Liver (tissue), 9 donors: Measurements from ENCODE around the gene CZIB. TPM values are rescaled to one million over a fixed set of nuclear protein-coding genes. Genes with fewer than 3 reads are reported as not detected.

ENCODE experiments used
- DNase-seq: peaks from one replicate; pipeline ENCODE4 v3.0.0-alpha.2; 2017; ENCODE audit warnings: low spot score
- H3K27ac ChIP-seq, 2 donors: one replicate each; pipeline ENCODE4 v1.7.0; 2013; ENCODE audit warnings: inconsistent platforms in 2 of 2, low read length in 2 of 2, control low read depth in 1 of 2, low read depth in 1 of 2, mild to moderate bottlenecking in 1 of 2
- H3K27me3 ChIP-seq, 4 donors: one replicate each; pipeline versions ENCODE4 v1.6.1 to v1.7.0; 2013; ENCODE audit warnings: low read length in 3 of 4, inconsistent platforms in 1 of 4, mild to moderate bottlenecking in 1 of 4, moderate library complexity in 1 of 4; ENCODE audit not compliant: control insufficient read depth in 4 of 4, insufficient read depth in 4 of 4
- H3K36me3 ChIP-seq, 4 donors: one replicate each; pipeline versions ENCODE4 v1.6.1 to v1.7.0; 2013; ENCODE audit warnings: low read length in 3 of 4, mild to moderate bottlenecking in 3 of 4, low read depth in 1 of 4, moderate library complexity in 1 of 4; ENCODE audit not compliant: control insufficient read depth in 4 of 4, insufficient read depth in 3 of 4
- H3K4me1 ChIP-seq, 4 donors: one replicate each; pipeline versions ENCODE4 v1.6.1 to v1.7.0; 2013; ENCODE audit warnings: low read length in 3 of 4, mild to moderate bottlenecking in 3 of 4, moderate library complexity in 1 of 4; ENCODE audit not compliant: control insufficient read depth in 4 of 4, insufficient read depth in 4 of 4
- H3K4me3 ChIP-seq, 3 donors: one replicate each; pipeline versions ENCODE4 v1.6.1 to v1.7.0; 2013; ENCODE audit warnings: low read length in 3 of 3, control low read depth in 1 of 3, low read depth in 1 of 3, mild to moderate bottlenecking in 1 of 3
- H3K9ac ChIP-seq, 2 donors: one replicate each; pipeline ENCODE4 v1.7.0; 2013; ENCODE audit warnings: low read length in 2 of 2, mild to moderate bottlenecking in 2 of 2, moderate library complexity in 2 of 2, control low read depth in 1 of 2, low read depth in 1 of 2
- H3K9me3 ChIP-seq, 4 donors: one replicate each; pipeline versions ENCODE4 v1.6.1 to v1.7.0; 2013; ENCODE audit warnings: low read length in 3 of 4; ENCODE audit not compliant: control insufficient read depth in 4 of 4
- ATF3 ChIP-seq: IDR thresholded peaks from 2 replicates; pipeline ENCODE4 v1.6.1; 2016; ENCODE audit warnings: antibody characterized with exemption
- EGR1 ChIP-seq, 2 donors: IDR thresholded peaks; 2 replicates each; pipeline ENCODE4 v1.6.1; 2016 to 2018; ENCODE audit warnings: antibody characterized with exemption in 2 of 2, low read depth in 2 of 2
- FOXA1 ChIP-seq: IDR thresholded peaks from 2 replicates; pipeline ENCODE4 v1.6.1; 2016; ENCODE audit warnings: antibody characterized with exemption
- FOXA2 ChIP-seq: IDR thresholded peaks from 2 replicates; pipeline ENCODE4 v1.6.1; 2016; ENCODE audit warnings: antibody characterized with exemption
- GABPA ChIP-seq, 2 donors: IDR thresholded peaks in 1 of 2; conservative IDR thresholded peaks in 1 of 2; 2 replicates each; pipeline ENCODE4 v1.6.1; 2016; ENCODE audit warnings: antibody characterized with exemption in 2 of 2, mild to moderate bottlenecking in 1 of 2, moderate library complexity in 1 of 2
- HNF4A ChIP-seq, 2 donors: conservative IDR thresholded peaks; 2 replicates each; pipeline ENCODE4 v1.6.1; 2016; ENCODE audit warnings: antibody characterized with exemption in 2 of 2, mild to moderate bottlenecking in 2 of 2
- HNF4G ChIP-seq: IDR thresholded peaks from 2 replicates; pipeline ENCODE4 v1.6.1; 2016; ENCODE audit warnings: antibody characterized with exemption
- JUND ChIP-seq, 2 donors: IDR thresholded peaks; 2 replicates each; pipeline ENCODE4 v1.6.1; 2016; ENCODE audit warnings: antibody characterized with exemption in 2 of 2
- MAX ChIP-seq: IDR thresholded peaks from 2 replicates; pipeline ENCODE4 v1.6.1; 2016; ENCODE audit warnings: antibody characterized with exemption
- NR2F2 ChIP-seq: IDR thresholded peaks from 2 replicates; pipeline ENCODE4 v1.6.1; 2016; ENCODE audit warnings: antibody characterized with exemption
- RAD21 ChIP-seq, 2 donors: IDR thresholded peaks; 2 replicates each; pipeline ENCODE4 v1.6.1; 2016; ENCODE audit warnings: antibody characterized with exemption in 2 of 2, mild to moderate bottlenecking in 2 of 2
- REST ChIP-seq: IDR thresholded peaks from 2 replicates; pipeline ENCODE4 v1.6.1; 2016; ENCODE audit warnings: antibody characterized with exemption, mild to moderate bottlenecking
- RXRA ChIP-seq, 2 donors: IDR thresholded peaks; 2 replicates each; pipeline ENCODE4 v1.6.1; 2017 to 2018; ENCODE audit warnings: antibody characterized with exemption in 2 of 2, mild to moderate bottlenecking in 1 of 2
- SP1 ChIP-seq: IDR thresholded peaks from 2 replicates; pipeline ENCODE4 v1.6.1; 2018; ENCODE audit warnings: antibody characterized with exemption, mild to moderate bottlenecking
- TAF1 ChIP-seq: conservative IDR thresholded peaks from 2 replicates; pipeline ENCODE4 v1.6.1; 2016; ENCODE audit warnings: antibody characterized with exemption, mild to moderate bottlenecking
- YY1 ChIP-seq: IDR thresholded peaks from 2 replicates; pipeline ENCODE4 v1.6.1; 2016; ENCODE audit warnings: antibody characterized with exemption, mild to moderate bottlenecking
- WGBS: extraction: QIAGEN DNeasy Blood & Tissue Kit; methylation state at CpG from one replicate; pipeline ENCODE4 v1.1.7; 2013; 5-methylcytosine and 5-hydroxymethylcytosine counted together
- polyA plus RNA-seq, 2 donors: library from polyadenylated mRNA; stranded (reverse) in 1 of 2; unstranded in 1 of 2; fragments of 200-250 nt in 1 of 2; fragments of >200 nt in 1 of 2; fragmentation: Nextera tagmentation in 1 of 2; extraction: Ambion mirVana in 1 of 2; gene quantifications; one replicate each; pipeline versions ENCODE4 v1.2.1 to v1.2.3, GENCODE V29; 2013 to 2015
- total RNA-seq, 2 donors: library from RNA; depleted of rRNA; stranded (reverse); fragments of >200 nt; gene quantifications; one replicate each; pipeline ENCODE4 v1.2.3, GENCODE V29; 2014
- TF ChIP-seq, protein P1 (sequence below): fragments of 150-350 bp; IDR thresholded peaks from 2 replicates; pipeline ENCODE4 v1.5.1; 2017; ENCODE audit warnings: improper control_type of control experiment, low read depth, low read length; ENCODE audit not compliant: missing input control
- TF ChIP-seq, protein P2 (sequence below): IDR thresholded peaks from 2 replicates; pipeline ENCODE4 v1.6.1; 2016; ENCODE audit warnings: antibody characterized with exemption
- donor health status: healthy.
- donor health status: healthy.
- donor health status: healthy.
- donor health status: healthy.
- donor health status: healthy.

CZIB gene
- total and polyA plus RNA-seq, 4 donors = 19.8 to 32.3 (median 25.4) TPM

- Histone ChIP-seq H3K27me3 (no peaks in the 10 kb centered on the region), H3K4me3 (no peak overlapping the region), H3K4me1 (peaks cover 24 to 62% (median 54%) of the 10 kb centered on the region in 4 donors), H3K36me3 (no peaks in the 10 kb centered on the region), H3K9ac (no peak overlapping the region), H3K27ac (no peak overlapping the region), H3K9me3 (no peaks in the 10 kb centered on the region)
- no peak for TF ChIP-seq YY1
- TF ChIP-seq MAX = no peak
- TF ChIP-seq NR2F2 = no peak
- no peak for TF ChIP-seq EGR1 (IDR thresholded peaks at IDR 0.05; ENCODE audit: low read depth in 2 of 2)
- TF ChIP-seq HNF4G = no peak
- no peak for TF ChIP-seq REST
- TF ChIP-seq JUND (IDR thresholded peaks at IDR 0.05) = no peak
- no peak for TF ChIP-seq FOXA1
- TF ChIP-seq HNF4A (conservative IDR thresholded peaks at IDR 0.05) = no peak
- no peak for TF ChIP-seq ATF3
- no peak for TF ChIP-seq SP1
- no peak for TF ChIP-seq FOXA2
- TF ChIP-seq, protein P1, sequence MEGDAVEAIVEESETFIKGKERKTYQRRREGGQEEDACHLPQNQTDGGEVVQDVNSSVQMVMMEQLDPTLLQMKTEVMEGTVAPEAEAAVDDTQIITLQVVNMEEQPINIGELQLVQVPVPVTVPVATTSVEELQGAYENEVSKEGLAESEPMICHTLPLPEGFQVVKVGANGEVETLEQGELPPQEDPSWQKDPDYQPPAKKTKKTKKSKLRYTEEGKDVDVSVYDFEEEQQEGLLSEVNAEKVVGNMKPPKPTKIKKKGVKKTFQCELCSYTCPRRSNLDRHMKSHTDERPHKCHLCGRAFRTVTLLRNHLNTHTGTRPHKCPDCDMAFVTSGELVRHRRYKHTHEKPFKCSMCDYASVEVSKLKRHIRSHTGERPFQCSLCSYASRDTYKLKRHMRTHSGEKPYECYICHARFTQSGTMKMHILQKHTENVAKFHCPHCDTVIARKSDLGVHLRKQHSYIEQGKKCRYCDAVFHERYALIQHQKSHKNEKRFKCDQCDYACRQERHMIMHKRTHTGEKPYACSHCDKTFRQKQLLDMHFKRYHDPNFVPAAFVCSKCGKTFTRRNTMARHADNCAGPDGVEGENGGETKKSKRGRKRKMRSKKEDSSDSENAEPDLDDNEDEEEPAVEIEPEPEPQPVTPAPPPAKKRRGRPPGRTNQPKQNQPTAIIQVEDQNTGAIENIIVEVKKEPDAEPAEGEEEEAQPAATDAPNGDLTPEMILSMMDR = no peak
- TF ChIP-seq, protein P2, sequence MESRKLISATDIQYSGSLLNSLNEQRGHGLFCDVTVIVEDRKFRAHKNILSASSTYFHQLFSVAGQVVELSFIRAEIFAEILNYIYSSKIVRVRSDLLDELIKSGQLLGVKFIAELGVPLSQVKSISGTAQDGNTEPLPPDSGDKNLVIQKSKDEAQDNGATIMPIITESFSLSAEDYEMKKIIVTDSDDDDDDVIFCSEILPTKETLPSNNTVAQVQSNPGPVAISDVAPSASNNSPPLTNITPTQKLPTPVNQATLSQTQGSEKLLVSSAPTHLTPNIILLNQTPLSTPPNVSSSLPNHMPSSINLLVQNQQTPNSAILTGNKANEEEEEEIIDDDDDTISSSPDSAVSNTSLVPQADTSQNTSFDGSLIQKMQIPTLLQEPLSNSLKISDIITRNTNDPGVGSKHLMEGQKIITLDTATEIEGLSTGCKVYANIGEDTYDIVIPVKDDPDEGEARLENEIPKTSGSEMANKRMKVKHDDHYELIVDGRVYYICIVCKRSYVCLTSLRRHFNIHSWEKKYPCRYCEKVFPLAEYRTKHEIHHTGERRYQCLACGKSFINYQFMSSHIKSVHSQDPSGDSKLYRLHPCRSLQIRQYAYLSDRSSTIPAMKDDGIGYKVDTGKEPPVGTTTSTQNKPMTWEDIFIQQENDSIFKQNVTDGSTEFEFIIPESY = no peak
- TF ChIP-seq RXRA (IDR thresholded peaks at IDR 0.05) = no peak
- no peak for TF ChIP-seq TAF1
- DNase-seq = no peak
- WGBS = 88% methylated on average over 2 of the region's 2 CpGs
Observed at GRCh38 chr1:53180226-53180625, 40.2 kb downstream of the CZIB start.

- H3K36me3 ChIP-seq = no peaks in the 10 kb centered on the region
- DNase-seq = no peak
- no peaks in the 10 kb centered on the region for H3K27me3 ChIP-seq
- H3K27ac ChIP-seq = peak overlapping the region; percentile 32 to 49
- H3K4me3 ChIP-seq = no peak overlapping the region
- no peaks in the 10 kb centered on the region for H3K9me3 ChIP-seq
- H3K4me1 ChIP-seq = peaks cover 6 to 28% (median 21%) of the 10 kb centered on the region in 4 donors
- H3K9ac ChIP-seq = peak overlapping the region in 1 of 2 donors; percentile 13
- WGBS = 33% methylated on average over 10 of the region's 10 CpGs
- peak in 1 of 2 donors; percentile 35 for TF ChIP-seq GABPA (IDR thresholded peaks at IDR 0.05 in 1 of 2, conservative IDR thresholded peaks at IDR 0.05 in 1 of 2)
- no peak for TF ChIP-seq HNF4G
- peak; percentile 53 for TF ChIP-seq FOXA1
- peak; percentile 69 to 73 for TF ChIP-seq HNF4A (conservative IDR thresholded peaks at IDR 0.05)
- TF ChIP-seq MAX = peak; percentile 70
- peak in 1 of 2 donors; percentile 30 for TF ChIP-seq EGR1 (IDR thresholded peaks at IDR 0.05; ENCODE audit: low read depth in 2 of 2)
- peak; percentile 81 to 89 for TF ChIP-seq RAD21 (IDR thresholded peaks at IDR 0.05)
- TF ChIP-seq ATF3 = peak; percentile 62
- TF ChIP-seq YY1 = peak; percentile 89
- TF ChIP-seq, protein P2 = peak; percentile 73
- TF ChIP-seq TAF1 = no peak
- no peak for TF ChIP-seq FOXA2
- peak; percentile 62 to 64 for TF ChIP-seq JUND (IDR thresholded peaks at IDR 0.05)
- TF ChIP-seq SP1 = peak; percentile 77
Observed at GRCh38 chr1:53176452-53177208, 43.8 kb downstream of the CZIB start.
